Aorta (tissue), 5 donors: ENCODE measurements around the gene STK36. TPM values are rescaled to one million over a fixed set of nuclear protein-coding genes. Genes with fewer than 3 reads are reported as not detected.

Source experiments
- ATAC-seq: fragments of 200-7000 bp; cut with Tn5 transposase; one replicate; pipeline ENCODE4 v1.9.1; 2022; ENCODE audit warnings: moderate library complexity; ENCODE audit not compliant: low FRiP score
- DNase-seq, 2 donors: peaks; one replicate each; pipeline ENCODE4 v3.0.0-alpha.2; 2020
- H3K27ac ChIP-seq, 2 donors: one replicate each; pipeline ENCODE4 v1.5.1; 2013; ENCODE audit warnings: low read length in 2 of 2, mild to moderate bottlenecking in 2 of 2, moderate library complexity in 2 of 2, control low read depth in 1 of 2, inconsistent platforms in 1 of 2, low read depth in 1 of 2
- H3K27me3 ChIP-seq, 2 donors: one replicate each; pipeline ENCODE4 v1.6.1; 2013; ENCODE audit warnings: control low read depth in 1 of 2, low read length in 1 of 2, mild to moderate bottlenecking in 1 of 2, moderate library complexity in 1 of 2; ENCODE audit not compliant: insufficient read depth in 2 of 2, control insufficient read depth in 1 of 2
- H3K36me3 ChIP-seq, 2 donors: one replicate each; pipeline ENCODE4 v1.6.1; 2013; ENCODE audit warnings: control low read depth in 1 of 2, low read length in 1 of 2, mild to moderate bottlenecking in 1 of 2; ENCODE audit not compliant: insufficient read depth in 2 of 2, control insufficient read depth in 1 of 2
- H3K4me1 ChIP-seq, 2 donors: one replicate each; pipeline ENCODE4 v1.6.1; 2013; ENCODE audit warnings: low read length in 2 of 2, control low read depth in 1 of 2, mild to moderate bottlenecking in 1 of 2, moderate library complexity in 1 of 2; ENCODE audit not compliant: insufficient read depth in 2 of 2, control insufficient read depth in 1 of 2
- H3K4me3 ChIP-seq, 2 donors: one replicate each; pipeline ENCODE4 v1.5.1; 2013; ENCODE audit warnings: low read length in 2 of 2, control low read depth in 1 of 2, mild to moderate bottlenecking in 1 of 2
- H3K9me3 ChIP-seq: one replicate; pipeline ENCODE4 v1.6.1; 2013; ENCODE audit warnings: mild to moderate bottlenecking, low read length; ENCODE audit not compliant: control insufficient read depth
- WGBS, 2 donors: extraction: QIAGEN DNeasy Blood & Tissue Kit; methylation state at CpG; one replicate each; pipeline ENCODE4 v1.1.7; 2013; 5-methylcytosine and 5-hydroxymethylcytosine counted together
- intact Hi-C, 2 donors: fragments of 100-400 bp; cut with DNase I; formaldehyde crosslinking; loops; one replicate each; pipeline versions ENCODE4 v1.14.2 to v1.15.0; 2022
- polyA plus RNA-seq, 2 donors: library from polyadenylated mRNA; stranded (reverse); fragments of 200-250 nt; gene quantifications; one replicate each; pipeline ENCODE4 v1.2.3, GENCODE V29; 2013
- total RNA-seq, 2 donors: library from RNA; stranded (reverse); fragmentation: NEBNext Ultra II Directional; extraction: Animal tissue kit (Norgen Biotek cat#: 25700); gene quantifications; one replicate each; pipeline ENCODE4 v1.2.1, GENCODE V29; 2021
- donor health status: healthy with polysubstance abuse.
- donor health status: Bipolar disorder and iron deficiency.
- donor health status: DM: no; HTN: no; CAD: no.
- donor health status: DM: no; HTN: no; CAD: no.
- donor health status: DM: yes; HTN: yes; CAD: no.

The STK36 gene
- total and polyA plus RNA-seq, 4 donors = 8.0 to 46.4 (median 33.8) TPM

DNA sequence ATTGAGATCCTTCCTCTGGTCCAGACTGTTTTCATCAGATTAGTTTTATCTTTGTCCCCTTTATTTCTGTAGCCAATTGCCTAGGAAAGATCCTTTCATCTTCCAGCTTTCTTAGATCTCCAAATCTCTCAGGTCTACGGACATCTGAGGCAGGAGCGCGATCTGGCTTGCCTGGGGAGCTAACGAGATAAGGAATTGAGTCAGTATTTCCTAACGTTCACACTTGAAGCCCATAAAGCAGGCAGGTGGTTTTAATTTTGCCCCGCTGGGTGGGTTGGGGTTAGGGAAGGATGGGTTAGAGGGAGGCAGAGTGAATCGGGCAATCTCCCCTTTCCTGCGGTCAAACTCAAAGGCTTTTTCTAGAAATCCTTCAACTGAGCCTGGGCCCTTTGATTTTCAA is 38.0 kb downstream of the STK36 start:
- Histone ChIP-seq H3K27ac (no peak overlapping the region), H3K4me3 (no peak overlapping the region), H3K4me1 (no peaks in the 10 kb centered on the region), H3K9me3 (no peaks in the 10 kb centered on the region), H3K36me3 (no peaks in the 10 kb centered on the region), H3K27me3 (no peaks in the 10 kb centered on the region)
- DNase-seq (no peak), ATAC-seq (no peak)
- intact Hi-C loops = loop anchor here in 1 of 2 donors (2.0 to 5.0 kb wide), 2 partner anchors 97 to 137 kb away; no protein-coding TSS in a partner anchor
- 84 to 89% methylated on average over 8 of the region's 8 CpGs for WGBS, 2 donors

- DNase-seq (no peak), ATAC-seq (peak; percentile 12)
- no peaks in the 10 kb centered on the region for H3K4me1 ChIP-seq
- H3K27ac ChIP-seq = no peak overlapping the region
- H3K4me3 ChIP-seq = peak overlapping the region in 1 of 2 donors; percentile 3
- no peaks in the 10 kb centered on the region for H3K27me3 ChIP-seq
- H3K36me3 ChIP-seq = no peaks in the 10 kb centered on the region
- intact Hi-C loops = loop anchor here in 1 of 2 donors (2.0 to 5.0 kb wide), 2 partner anchors 97 to 136 kb away; no protein-coding TSS in a partner anchor
- WGBS, 2 donors = 35 to 41% methylated on average over 14 of the region's 14 CpGs
- H3K9me3 ChIP-seq = no peaks in the 10 kb centered on the region
These were observed 38.4 kb downstream of the STK36 start for GRCh38 chr2:218710334-218710686.

DNA sequence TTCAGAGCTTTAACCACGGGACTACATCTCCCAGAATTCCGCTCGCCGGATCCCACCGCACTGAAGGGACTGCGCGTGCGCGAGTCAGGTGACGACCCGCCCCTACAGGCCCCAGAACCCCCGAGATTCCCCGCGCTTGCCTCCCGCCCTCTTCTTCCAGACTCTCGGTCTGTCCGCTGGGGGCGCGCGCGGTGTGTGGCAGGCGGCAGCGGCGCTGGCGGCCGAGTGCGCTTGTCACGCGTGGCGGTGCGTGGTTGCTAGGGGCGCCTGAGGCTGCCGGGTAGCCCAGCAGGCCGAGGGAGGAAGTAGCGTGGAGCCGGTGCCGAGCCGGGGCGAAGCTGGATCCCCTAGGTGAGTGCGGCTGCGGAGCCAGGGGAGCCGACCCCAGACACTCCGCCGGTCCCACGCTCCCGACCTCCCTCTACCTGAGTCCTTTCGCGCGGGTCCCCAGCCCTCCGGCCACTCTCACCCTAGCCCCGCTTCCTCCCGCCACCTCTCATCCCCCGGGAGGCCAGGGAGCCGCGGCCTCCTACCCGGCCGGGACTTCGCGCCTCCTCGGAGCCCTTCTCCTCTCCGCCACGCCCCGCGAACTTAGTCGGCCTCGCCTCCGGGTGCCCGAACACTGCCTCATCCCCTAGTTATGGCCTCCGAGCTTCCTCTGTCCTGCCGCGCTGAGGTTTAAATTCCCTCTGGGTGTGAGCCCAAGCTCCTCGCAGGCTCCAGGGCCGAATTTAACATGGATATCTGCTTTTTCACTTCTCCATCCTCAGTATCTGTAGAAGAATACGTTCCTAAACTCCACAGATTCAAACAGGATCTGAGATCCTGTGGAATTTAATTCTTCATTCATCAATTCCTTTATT is 39.0 kb downstream of the STK36 start, which contains the start of gene TTLL4:
TSS of gene TTLL4 (plus strand) at position 149 of the 863 bp plus-strand sequence. CDS start 26,842 bp downstream, outside the sequence.
- ATAC-seq (peak; percentile 100), DNase-seq (peak; percentile 99 to 100)
- H3K27me3 ChIP-seq = no peaks in the 10 kb centered on the region
- no peaks in the 10 kb centered on the region for H3K36me3 ChIP-seq
- H3K27ac ChIP-seq = peak within 1 kb of the TSS in 1 of 2 donors; percentile 14
- peak within 1 kb of the TSS; percentile 13 to 45 for H3K4me3 ChIP-seq
- WGBS, 2 donors = 0 to 1% methylated on average over 55 to 74 of the region's 74 CpGs
- no peaks in the 10 kb centered on the region for H3K9me3 ChIP-seq
- H3K4me1 ChIP-seq = no peaks in the 10 kb centered on the region
- intact Hi-C loops = loop anchor here (1.0 to 5.0 kb wide), 3 partner anchors 96 to 136 kb away; no protein-coding TSS in a partner anchor

DNA sequence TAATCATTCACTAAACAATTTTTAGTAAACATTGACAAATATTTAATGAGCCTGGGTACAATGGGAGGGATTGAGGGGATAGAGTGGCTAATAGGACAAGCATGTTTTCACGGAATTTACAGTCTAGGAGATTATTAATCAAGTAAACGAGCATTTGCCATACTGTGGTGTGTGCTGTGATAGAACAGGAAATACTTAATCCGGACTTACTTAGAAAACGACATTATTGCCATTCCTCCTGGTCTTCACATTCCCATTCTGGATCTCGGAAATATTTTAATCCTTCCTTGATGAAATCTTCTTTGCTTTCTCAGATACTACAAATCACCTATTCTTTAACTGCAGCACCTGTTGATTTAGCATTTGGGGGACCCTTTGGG is 39.7 kb downstream of the STK36 start:
- no peak for DNase-seq
- WGBS, 2 donors = 2 to 4% methylated on average over 5 of the region's 5 CpGs
- Histone ChIP-seq H3K36me3 (no peaks in the 10 kb centered on the region), H3K9me3 (no peaks in the 10 kb centered on the region), H3K27ac (no peak overlapping the region), H3K4me1 (no peaks in the 10 kb centered on the region), H3K4me3 (peak overlapping the region; percentile 13 to 45), H3K27me3 (no peaks in the 10 kb centered on the region)
- no peak for ATAC-seq
- intact Hi-C loops = loop anchor here (1.0 to 5.0 kb wide), 3 partner anchors 96 to 136 kb away; no protein-coding TSS in a partner anchor

- intact Hi-C loops = loop anchor here in 1 of 2 donors (5.0 kb wide), 1 partner anchor 93 kb away; no protein-coding TSS in a partner anchor
- 91 to 95% methylated on average over 2 of the region's 2 CpGs for WGBS, 2 donors
These were observed 42.0 kb downstream of the STK36 start for GRCh38 chr2:218713922-218714321.

GRCh38 chr2:218716070-218716469 is 44.2 kb downstream of the STK36 start:
- Histone ChIP-seq H3K27me3 (no peaks in the 10 kb centered on the region), H3K9me3 (no peaks in the 10 kb centered on the region), H3K27ac (no peak overlapping the region), H3K4me3 (no peak overlapping the region), H3K4me1 (no peaks in the 10 kb centered on the region), H3K36me3 (no peaks in the 10 kb centered on the region)
- DNase-seq = no peak
- no peak for ATAC-seq
- WGBS, 2 donors = 8 to 10% methylated on average over 4 of the region's 4 CpGs
- intact Hi-C loops = loop anchor here in 1 of 2 donors (5.0 kb wide), 1 partner anchor 116 kb away; the partner anchor contains the start of gene PRKAG3

More at GRCh38 chr2:218713922-218714321, 42.0 kb downstream of the STK36 start:
- ATAC-seq = no peak
- Histone ChIP-seq H3K9me3 (no peaks in the 10 kb centered on the region), H3K27ac (no peak overlapping the region), H3K36me3 (no peaks in the 10 kb centered on the region), H3K4me1 (no peaks in the 10 kb centered on the region), H3K27me3 (no peaks in the 10 kb centered on the region), H3K4me3 (no peak overlapping the region)
- DNase-seq = no peak

- ATAC-seq (no peak), DNase-seq (no peak)
- H3K27me3 ChIP-seq = no peaks in the 10 kb centered on the region
- 72 to 73% methylated on average over 3 of the region's 3 CpGs for WGBS, 2 donors
- no peak overlapping the region for H3K27ac ChIP-seq
- H3K36me3 ChIP-seq = no peaks in the 10 kb centered on the region
- no peaks in the 10 kb centered on the region for H3K4me1 ChIP-seq
- no peak overlapping the region for H3K4me3 ChIP-seq
- intact Hi-C loops = loop anchor here in 1 of 2 donors (5.0 kb wide), 1 partner anchor 115 kb away; the partner anchor contains the start of gene PRKAG3
- no peaks in the 10 kb centered on the region for H3K9me3 ChIP-seq
These were observed 45.4 kb downstream of the STK36 start for GRCh38 chr2:218717262-218717661.

DNA sequence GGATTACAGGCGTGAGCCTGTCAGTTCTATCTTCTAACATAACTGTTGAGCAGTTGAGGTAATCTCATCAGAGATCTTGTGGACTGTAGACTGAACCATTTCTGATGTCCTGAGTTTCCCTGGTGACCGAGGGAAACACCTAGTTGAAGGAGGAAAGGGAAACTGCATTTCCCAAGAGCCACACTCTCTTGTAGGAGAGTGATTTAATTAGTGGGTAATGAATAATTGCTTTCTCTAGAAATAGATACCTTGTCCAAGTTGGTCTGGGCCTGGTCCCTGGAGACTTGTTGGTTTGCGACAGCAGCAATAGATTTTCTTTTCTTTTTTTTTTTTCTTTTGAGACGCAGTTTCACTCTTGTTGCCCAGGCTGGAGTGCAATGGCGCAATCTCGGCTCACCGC is 46.2 kb downstream of the STK36 start:
- Histone ChIP-seq H3K36me3 (no peaks in the 10 kb centered on the region), H3K9me3 (no peaks in the 10 kb centered on the region), H3K4me1 (peaks cover 0 to 2% of the 10 kb centered on the region in 2 donors), H3K4me3 (no peak overlapping the region), H3K27ac (no peak overlapping the region), H3K27me3 (no peaks in the 10 kb centered on the region)
- DNase-seq (no peak), ATAC-seq (no peak)
- intact Hi-C loops = loop anchor here in 1 of 2 donors (5.0 kb wide), 1 partner anchor 114 kb away; the partner anchor contains the start of gene PRKAG3
- 92 to 96% methylated on average over 7 of the region's 7 CpGs for WGBS, 2 donors
